HG02571 (cell line): ENCODE data around the gene PLCB1.

Experiments used
- ATAC-seq: cut with Tn5 transposase; IDR thresholded peaks from one replicate; pipeline ENCODE4 v1.9.1; 2021; ENCODE audit warnings: mild to moderate bottlenecking, moderate library complexity; ENCODE audit not compliant: unreplicated experiment

Gene PLCB1

DNA sequence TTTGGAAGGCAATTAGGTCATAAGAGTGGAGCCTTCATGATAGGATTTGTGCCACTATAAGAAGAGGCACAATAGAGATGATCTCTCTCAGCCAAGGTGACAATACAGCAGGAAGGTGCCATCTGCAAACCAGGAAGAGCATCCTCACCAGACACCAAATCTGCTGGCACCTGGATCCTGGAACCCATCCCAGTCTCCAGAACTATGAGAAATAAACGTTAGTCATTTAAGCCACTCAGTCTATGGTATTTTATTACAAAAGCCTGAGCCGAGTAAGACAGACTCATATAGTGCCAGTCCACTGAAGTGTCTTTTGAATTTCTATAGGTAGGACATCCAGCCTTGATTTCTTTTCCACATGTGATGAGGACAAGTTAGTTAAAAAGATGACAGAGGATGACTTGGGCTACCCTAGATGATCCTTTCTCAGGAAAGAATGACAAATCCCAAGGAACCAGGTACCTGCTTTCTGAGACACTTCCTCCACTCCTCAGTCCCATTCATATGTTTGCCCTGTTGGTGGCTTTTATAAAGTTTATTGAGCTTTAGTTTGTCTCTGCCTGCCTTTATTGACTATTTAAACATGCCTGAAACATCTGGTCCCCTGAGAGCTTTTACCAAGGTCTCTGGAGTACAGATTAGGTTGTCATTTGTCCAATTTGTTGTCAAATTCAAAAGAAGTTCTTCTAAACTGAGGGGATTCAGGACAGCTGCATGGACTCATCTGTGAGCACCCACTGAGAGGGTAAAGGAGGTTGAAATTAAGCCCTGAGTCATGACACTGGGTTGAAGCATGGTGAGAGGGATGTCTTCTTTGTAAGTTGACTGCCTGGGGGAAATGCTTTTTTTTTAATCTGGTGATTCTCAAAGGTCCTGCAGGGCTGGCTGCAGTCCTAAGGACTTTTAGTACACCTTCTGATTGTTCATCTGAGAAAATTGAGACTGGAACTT, 771.9 kb downstream of the PLCB1 start:
- no peak for ATAC-seq

DNA sequence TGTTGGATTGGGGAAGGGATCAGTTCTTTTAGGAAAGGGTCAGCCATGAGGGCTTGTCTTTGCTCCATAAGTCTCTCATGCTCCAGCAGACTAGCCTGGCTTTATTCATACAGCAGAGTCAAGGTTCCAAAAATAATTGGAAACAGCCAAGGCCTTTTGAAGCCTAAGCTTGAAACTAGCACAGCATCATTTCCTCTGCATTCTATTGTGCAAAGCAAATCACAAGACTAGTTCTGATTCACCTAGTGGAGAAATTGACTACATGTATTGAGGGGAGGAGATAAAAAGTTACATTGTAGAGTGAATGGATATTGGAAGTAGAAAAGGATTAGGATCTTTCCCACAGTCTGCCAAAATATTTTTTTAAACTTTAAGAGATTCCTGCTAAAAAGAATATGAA, 777.5 kb downstream of the PLCB1 start:
- ATAC-seq = no peak

DNA sequence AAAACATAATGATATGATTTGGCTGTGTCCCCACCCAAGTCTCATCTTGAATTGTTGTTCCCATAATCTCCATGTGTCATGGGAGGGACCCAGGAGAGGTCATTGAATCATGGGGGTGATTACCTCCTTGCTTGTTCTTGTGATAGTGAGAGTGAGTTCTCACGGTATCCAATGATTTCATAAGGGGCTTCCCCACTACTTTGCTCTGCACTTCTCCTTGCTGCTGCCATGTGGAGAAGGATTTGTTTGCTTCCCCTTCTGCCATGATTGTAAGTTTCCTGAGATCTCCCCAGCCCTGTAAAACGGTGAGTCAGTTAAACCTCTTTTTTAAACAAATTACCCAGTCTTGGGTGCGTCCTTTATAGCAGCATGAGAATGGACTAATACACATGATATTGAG, 780.0 kb downstream of the PLCB1 start:
- no peak for ATAC-seq

DNA sequence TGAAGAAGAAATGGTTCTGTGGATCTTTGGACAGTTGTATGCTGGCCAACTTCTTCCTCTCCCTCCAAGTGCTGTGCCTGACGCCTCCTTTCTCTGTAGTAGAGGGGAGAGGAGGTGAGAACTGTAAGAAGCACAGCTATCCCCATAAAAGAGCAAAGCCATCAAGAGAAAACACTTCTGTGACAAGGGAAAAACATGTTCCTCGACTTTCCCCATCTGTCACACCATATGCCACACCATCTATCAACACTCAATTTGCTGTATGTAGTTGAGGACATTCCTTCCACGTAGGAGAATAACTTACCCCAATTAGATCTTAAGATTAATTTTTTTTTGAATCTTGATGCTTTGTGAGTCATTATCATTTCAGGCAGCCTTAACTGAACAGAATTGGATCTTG, 780.7 kb downstream of the PLCB1 start:
- no peak for ATAC-seq

DNA sequence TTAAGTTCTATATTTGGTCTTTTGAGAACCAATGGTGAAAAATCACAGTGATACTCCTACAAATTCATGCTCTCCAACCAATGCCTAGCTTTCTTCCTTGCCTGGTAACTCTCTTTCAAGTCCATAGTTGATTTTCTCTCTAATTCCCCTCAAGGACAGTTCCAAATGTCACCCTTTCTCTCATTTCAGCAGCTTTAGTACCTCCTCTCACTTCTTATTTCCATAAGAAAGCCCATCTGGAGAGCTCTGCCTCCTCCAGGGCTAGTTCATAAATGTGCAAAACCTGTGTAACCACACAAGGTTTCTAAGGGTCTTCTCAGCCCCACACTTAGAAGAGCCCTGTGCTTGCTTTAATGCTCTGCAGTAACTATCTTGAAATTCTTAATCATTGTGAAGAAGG, 781.4 kb downstream of the PLCB1 start:
- ATAC-seq = no peak

DNA sequence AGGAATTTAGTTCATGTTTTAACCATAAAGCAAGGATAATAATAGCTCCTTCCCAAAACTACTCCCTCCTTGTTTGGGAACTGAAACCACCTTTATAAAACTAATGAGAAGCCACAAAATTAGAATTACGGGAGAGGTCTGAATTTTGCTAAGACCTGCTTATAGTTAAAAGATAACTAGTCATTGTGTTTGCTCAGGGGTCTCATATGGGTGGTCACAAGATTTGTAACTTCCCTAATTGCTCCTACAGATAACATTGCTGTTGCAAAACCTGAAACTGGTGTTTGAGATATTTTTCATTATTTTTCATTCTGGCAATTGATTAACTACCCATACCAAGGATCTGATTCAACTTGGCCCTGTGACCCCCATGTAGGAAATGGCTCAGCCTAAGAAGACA, 782.4 kb downstream of the PLCB1 start:
- ATAC-seq = no peak

DNA sequence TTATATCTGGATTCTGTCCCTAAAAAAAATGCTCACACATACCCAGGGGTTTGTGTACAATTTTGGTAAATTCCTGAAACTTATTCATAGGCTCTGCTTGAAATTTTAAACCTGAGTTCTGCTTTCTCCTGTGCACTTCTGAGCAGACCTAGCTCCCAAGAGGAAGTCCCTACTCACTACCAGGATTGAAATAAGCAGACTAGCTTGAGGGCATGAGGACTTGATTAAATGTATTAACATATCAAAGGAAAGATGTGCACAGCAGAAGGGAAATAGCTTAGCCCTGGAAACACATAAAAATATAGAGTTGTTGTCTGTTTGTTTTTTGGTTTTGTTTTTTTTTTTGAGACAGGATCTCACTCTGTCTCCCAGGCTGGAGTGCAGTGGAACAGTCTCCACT, 785.0 kb downstream of the PLCB1 start:
- no peak for ATAC-seq

DNA sequence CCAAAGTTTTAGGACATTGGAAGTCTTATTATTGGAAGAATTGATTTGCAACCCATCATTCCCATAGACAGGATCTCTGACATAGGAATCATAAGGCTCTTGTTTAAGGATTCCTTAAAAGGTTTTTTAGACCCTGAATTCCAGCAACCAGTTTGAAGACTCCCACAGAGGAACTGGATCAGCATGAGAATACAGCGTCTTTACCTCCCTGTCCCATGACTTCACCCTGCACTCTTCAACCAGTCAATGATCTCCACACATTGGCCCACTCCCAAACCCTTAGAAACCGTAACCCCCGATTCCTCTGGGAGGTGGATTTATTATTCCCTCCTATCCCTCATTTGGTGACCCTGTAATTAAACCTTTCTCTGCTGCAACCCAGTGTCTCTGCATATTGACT, 786.1 kb downstream of the PLCB1 start:
- no peak for ATAC-seq

DNA sequence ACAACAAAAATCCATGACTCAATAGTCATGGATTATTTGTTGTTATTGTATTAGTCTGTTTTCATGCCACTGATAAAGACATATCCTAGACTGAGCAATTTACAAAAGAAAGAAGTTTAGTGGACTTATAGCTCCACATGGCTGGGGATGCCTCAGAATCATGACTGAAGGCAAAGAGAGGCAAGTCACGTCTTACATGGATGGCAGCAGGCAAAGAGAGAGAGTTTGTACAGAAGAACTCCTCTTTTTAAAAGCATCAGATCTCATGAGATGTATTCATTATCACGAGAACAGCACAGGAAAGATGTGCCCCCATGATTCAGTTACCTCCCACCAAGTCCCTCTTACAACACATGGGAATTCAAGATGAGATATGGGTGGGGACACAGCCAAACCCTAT, 792.5 kb downstream of the PLCB1 start:
- no peak for ATAC-seq

DNA sequence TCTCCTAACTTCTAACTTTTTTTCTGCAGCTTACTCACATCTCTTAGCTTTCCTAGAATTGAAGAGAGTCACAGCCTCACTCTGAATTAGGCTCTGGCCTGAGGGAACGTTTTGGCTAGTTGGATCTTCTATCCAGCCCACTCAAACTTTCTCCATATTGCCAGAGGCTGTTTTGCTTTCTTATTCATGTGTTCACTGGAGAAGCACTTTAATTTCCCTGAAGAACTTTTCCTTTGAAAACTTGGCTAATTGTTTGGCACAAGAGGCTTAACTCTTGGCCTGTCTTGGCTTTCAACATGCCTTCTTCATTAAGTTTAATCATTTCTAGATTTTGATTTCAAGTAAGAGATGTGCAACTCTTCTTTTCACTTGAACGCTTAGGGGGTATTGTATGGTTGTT, 798.7 kb downstream of the PLCB1 start:
- no peak for ATAC-seq

DNA sequence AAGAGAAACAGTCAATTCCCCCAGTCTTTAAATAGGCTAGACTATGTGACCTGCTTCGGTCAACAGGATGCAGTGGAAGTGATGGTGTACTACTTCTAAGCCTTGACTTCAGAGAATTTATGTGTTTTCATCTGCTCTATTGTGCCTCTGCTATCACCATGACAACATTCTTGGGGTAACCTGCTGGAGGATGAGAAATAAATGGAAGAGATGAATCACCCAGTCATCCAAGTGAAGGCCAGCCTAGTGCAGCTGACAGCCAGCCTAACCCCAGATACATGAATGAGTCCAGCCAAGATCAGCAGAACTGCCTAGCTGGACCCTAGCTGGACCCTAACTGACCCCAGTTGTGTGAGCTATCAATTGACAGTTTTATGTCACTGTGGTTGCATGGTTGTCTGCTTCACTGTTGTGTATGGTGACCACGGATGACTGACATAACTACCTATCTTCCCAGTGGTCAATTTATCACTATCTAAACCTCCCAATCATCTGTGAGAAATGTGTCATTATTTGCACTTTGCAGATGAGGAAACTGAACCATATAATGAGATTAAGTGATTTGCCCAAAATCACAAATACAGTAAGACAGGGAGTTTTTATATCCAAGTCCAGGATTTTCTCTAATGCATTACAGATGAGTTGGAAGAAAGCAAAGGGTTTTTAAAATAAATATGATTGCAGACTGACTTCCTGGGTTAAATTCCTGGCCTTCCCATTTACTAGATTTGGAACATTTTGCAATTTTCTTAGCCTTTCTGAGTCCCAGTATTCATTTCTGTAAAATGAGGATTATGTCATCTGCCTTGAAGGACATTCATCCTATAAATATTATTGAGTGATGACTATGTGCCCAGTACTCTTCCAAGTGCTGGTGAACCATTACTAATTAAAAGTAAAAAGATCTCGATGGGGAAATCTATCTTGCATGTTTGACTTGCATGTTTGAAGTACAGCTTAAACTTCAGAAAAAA, 800.4 kb downstream of the PLCB1 start:
- no peak for ATAC-seq

DNA sequence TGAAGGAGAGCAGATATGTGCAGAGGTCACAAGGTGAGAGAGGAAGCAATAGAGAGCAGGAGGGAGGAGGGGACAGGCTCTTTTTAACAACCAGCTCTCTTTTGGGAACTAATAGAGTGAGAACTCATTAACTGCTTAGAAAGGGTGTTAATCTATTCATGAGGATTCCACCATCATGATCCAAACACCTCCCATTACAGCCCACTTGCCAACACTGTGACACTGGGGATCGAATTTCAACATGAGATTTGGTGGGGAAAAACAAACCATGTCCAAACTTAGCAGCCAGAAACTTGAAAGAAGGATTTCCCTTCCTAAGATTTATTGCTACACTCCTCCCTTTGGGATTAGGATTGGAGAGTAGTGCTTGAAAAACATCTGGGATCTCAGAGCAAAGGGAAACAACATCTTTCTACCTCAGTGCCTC, 801.3 kb downstream of the PLCB1 start:
- no peak for ATAC-seq

DNA sequence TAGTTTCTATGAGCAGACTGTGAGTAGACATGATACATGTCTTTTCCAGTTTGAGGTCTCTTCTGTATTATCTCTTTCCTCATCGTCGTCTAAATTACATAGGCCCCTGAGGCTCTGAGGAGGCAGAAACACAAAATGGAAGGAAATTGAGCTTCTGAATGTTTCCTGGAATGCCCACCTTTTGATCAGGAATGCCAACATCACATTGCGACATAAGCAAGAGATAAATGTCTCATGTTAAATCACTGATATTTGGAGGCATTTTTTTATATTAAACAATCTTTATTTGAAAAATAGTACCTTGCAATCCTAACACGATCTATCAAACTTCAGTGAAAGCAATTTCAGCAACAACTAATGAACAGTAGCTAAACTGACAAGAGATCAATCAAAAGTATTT, 802.3 kb downstream of the PLCB1 start:
- ATAC-seq = no peak
